Fibroblast of mammary gland (primary cell): Measurements from ENCODE around the gene TC2N.
"Not testable (repeated sequence)": the region's sequence is repeated elsewhere in the genome, so short reads cannot be mapped to it uniquely, and the experiment has no call there.

Experiments used
- DNase-seq: peaks from one replicate; pipeline ENCODE4 v3.0.0-alpha.2; 2010; ENCODE audit warnings: low read depth
- H3K4me3 ChIP-seq: 2 replicates; pipeline ENCODE4 v1.5.1; 2011; ENCODE audit warnings: low read depth, mild to moderate bottlenecking, low read length, moderate library complexity; ENCODE audit not compliant: control insufficient read depth
- TF ChIP-seq, protein P1 (sequence below): conservative IDR thresholded peaks from 2 replicates; pipeline ENCODE4 v1.5.1; 2011; ENCODE audit warnings: low read depth, low read length, inconsistent platforms; ENCODE audit not compliant: control insufficient read depth, insufficient read depth

Gene TC2N

DNA sequence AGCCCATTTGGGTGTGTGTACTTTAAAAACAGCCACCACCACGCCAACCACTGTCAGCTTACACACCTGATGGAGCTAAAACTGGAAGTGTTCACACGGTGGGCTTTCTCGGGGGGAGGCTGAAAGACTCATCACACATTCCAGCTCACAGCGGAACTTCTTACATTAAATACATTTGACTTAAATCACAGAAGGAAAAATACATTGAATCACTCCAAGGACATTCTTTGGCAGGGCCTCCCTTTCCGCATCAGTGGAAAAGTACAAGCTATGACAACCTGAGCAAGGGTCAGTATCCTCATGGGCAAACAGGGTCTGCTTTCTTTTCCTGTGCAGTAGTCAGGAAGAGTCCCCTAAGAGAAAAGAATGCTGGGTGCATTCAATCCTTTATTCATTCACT lies 31.0 kb upstream of the TC2N start:
- H3K4me3 ChIP-seq, result no peak overlapping the region
- TF ChIP-seq, protein P1, sequence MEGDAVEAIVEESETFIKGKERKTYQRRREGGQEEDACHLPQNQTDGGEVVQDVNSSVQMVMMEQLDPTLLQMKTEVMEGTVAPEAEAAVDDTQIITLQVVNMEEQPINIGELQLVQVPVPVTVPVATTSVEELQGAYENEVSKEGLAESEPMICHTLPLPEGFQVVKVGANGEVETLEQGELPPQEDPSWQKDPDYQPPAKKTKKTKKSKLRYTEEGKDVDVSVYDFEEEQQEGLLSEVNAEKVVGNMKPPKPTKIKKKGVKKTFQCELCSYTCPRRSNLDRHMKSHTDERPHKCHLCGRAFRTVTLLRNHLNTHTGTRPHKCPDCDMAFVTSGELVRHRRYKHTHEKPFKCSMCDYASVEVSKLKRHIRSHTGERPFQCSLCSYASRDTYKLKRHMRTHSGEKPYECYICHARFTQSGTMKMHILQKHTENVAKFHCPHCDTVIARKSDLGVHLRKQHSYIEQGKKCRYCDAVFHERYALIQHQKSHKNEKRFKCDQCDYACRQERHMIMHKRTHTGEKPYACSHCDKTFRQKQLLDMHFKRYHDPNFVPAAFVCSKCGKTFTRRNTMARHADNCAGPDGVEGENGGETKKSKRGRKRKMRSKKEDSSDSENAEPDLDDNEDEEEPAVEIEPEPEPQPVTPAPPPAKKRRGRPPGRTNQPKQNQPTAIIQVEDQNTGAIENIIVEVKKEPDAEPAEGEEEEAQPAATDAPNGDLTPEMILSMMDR, result no peak
- DNase-seq, result peak; percentile 37

DNA sequence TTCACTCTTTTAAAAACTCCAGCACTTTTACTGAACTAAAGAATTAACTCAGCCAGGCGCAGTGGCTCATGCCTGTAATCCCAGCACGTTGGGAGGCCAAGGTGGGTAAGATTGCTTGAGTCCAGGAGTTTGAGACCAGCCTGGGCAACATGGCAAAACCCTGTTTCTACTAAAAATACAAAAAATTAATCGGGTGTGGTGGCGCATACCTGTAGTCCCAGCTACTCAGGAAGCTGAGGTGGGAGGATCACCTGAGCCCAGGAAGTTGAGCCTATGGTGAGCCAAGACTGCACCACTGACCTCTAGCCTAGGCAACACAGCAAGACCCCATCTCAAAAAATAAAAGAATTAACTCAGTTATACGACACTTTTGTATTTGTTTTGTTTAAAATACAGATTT lies 30.4 kb upstream of the TC2N start:
- not testable (repeated sequence) for DNase-seq, H3K4me3 ChIP-seq

DNA sequence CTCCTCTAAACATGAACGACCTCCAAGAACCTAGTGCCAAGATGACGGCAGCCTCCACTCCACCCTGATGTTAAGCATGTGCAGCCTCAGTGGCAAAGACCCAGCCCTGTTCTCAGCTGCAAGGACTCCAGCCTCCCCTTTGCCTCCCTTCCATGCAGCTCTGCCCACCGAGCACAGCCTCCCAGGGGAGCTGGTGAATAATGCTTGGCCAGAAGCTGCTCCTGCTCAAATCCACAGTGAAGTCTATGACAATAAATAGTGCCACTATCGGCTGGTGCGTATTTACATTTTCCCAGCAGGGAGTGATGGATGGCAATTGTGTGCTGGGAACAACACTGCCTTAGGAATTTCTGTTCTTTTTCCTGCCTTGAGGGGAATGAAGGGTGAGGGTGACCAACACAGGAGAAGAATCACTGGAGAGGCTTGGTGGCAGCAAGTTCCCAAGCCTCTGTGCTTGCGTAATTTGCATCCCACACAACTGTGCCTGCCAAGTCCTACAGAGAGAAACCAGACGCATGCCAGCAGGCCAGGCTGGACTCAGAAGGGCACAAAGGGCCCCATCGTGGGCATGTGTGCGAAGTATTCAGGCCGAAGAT lies 29.9 kb upstream of the TC2N start:
- no peak overlapping the region for H3K4me3 ChIP-seq
- DNase-seq, result peak; percentile 75
- TF ChIP-seq, protein P1, result no peak

DNA sequence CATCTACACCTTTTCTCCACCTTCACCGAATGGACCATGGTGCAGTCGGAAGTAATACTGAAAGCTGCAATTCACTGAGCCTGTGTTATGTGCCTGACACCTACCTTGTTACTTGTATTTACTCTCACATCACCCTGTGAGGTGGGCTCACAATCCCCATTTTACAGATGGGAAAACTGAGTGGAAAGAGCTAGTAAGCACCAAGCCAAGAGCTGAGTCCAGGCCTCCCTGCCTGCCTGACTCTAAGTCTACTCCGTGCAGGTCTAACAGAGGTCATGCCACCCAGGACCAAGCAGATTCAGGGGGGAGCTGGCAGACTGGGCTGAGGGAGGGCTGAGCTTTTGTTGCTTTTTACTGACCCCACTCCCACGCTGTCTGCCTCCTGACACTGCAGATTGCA lies 29.1 kb upstream of the TC2N start:
- no peak overlapping the region for H3K4me3 ChIP-seq
- no peak for DNase-seq
- TF ChIP-seq, protein P1, result no peak

DNA sequence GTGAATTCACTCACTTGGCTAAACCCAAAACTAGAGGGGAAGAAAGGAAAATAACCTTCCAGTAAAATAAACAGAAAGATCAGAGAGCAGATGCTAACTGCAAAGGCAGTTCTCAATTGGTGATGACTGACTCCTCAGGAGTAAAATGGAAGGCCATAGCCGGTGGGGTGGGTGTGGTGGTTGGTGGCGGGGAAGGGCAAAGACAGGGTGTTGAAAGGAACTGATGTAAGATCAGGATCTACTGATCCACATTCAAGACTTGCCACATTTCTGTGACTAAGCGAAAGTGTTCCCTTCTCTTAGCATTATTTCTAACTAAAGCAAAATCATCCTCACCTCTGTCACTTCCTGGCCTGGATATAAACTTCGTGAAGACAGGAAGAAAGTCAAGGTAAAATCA lies 26.3 kb upstream of the TC2N start:
- TF ChIP-seq, protein P1, result no peak
- H3K4me3 ChIP-seq, result no peak overlapping the region
- peak; percentile 27 for DNase-seq

DNA sequence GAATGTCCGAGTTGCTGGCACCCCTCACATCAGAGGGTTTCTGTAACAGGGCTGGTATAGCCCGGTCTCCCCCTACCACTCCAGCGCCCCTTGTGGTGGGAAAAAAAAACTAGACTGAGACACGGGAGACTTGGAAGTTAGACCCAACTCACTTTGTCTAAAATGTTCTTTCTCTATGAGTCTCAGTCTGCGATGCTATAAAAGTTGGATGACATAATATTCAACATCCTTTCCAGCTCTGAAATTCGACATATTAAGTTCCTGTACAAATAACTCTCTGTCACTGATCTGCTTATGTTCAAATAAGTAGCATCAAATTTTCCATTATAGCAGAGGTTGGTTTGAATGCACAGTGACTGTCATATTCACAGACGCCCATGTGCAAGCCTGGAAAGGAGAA lies 25.7 kb upstream of the TC2N start:
- TF ChIP-seq, protein P1, result peak; percentile 52
- no peak overlapping the region for H3K4me3 ChIP-seq
- no peak for DNase-seq

DNA sequence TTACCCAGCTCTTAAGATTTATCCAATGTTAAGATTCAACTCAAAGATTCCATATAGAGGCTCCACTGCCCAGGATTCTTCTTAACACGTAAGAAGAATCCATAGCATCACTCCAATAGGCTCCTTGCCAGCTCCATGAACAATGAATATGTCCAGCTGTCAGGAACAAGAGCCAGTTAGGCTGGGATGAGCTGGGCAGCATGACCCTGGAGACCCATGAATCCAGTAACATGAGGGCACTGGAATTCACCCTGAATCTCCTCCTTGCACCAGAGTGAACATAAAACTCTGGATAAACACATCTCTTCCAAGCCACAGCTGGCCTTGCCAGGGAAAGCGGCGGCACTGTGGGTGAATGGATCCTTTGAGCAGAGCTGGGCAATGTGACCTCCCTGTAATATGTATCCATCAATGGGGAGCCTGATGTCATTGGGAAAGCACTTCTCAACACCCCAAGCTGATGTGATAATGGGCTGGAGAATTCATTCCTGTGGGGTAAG lies 24.4 kb upstream of the TC2N start:
- H3K4me3 ChIP-seq, result no peak overlapping the region
- TF ChIP-seq, protein P1, result no peak
- peak; percentile 53 for DNase-seq
